HUES48 (cell line): Measurements from ENCODE around the gene SGCA.

ENCODE experiments used
- H3K27ac ChIP-seq: one replicate; pipeline ENCODE4 v1.7.0; 2013; ENCODE audit warnings: low read depth, low read length, inconsistent platforms
- H3K27me3 ChIP-seq: 2 replicates; pipeline ENCODE4 v1.6.1; 2013; ENCODE audit warnings: mild to moderate bottlenecking, low read length; ENCODE audit not compliant: control insufficient read depth, insufficient read depth
- H3K36me3 ChIP-seq: 2 replicates; pipeline ENCODE4 v1.6.1; 2013; ENCODE audit warnings: low read length; ENCODE audit not compliant: control insufficient read depth, insufficient read depth
- H3K4me1 ChIP-seq: 2 replicates; pipeline ENCODE4 v1.6.1; 2013; ENCODE audit warnings: mild to moderate bottlenecking, low read length; ENCODE audit not compliant: control insufficient read depth, insufficient read depth
- H3K4me3 ChIP-seq: 2 replicates; pipeline ENCODE4 v1.5.1; 2013; ENCODE audit warnings: mild to moderate bottlenecking, low read depth, low read length
- H3K9ac ChIP-seq: 2 replicates; pipeline ENCODE4 v1.6.1; 2013; ENCODE audit warnings: mild to moderate bottlenecking, low read depth, low read length, moderate library complexity
- H3K9me3 ChIP-seq: 2 replicates; pipeline ENCODE4 v1.6.1; 2013; ENCODE audit warnings: low read length; ENCODE audit not compliant: control insufficient read depth, insufficient read depth

The SGCA gene

GRCh38 chr17:50221864-50222545 is 56.2 kb downstream of the SGCA start:
- Histone ChIP-seq H3K27me3 (no peaks in the 10 kb centered on the region), H3K27ac (no peak overlapping the region), H3K9me3 (peaks cover 20% of the 10 kb centered on the region), H3K4me1 (peaks cover 8% of the 10 kb centered on the region; the same call in 1 of the 2 replicates), H3K4me3 (no peak overlapping the region), H3K9ac (no peak overlapping the region), H3K36me3 (no peaks in the 10 kb centered on the region)

DNA sequence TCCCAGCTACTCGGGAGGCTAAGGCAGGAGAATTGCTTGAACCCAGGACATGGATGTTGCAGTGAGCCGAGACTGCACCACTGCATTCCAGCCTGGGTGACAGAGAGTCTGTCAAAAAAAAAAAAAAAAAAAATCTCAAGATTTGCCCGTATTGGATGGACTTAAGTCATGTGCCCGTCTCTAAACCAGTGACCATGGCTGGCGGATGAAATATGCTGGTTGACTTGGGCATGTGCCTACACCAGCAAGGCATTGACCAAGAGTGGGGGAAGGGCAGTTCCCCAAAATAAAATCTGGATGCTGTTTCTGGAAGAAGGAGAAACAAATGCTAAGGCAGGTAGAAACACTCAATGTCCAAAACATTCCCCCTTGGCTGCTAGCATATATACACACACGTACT is 57.1 kb downstream of the SGCA start:
- H3K9me3 ChIP-seq: peaks cover 23% of the 10 kb centered on the region
- H3K27ac ChIP-seq: no peak overlapping the region
- peaks cover 8% of the 10 kb centered on the region; the same call in 1 of the 2 replicates for H3K4me1 ChIP-seq
- H3K36me3 ChIP-seq: no peaks in the 10 kb centered on the region
- H3K27me3 ChIP-seq: no peaks in the 10 kb centered on the region
- no peak overlapping the region for H3K4me3 ChIP-seq
- H3K9ac ChIP-seq: no peak overlapping the region
